ENCODE data around the gene RIC3.

DNA sequence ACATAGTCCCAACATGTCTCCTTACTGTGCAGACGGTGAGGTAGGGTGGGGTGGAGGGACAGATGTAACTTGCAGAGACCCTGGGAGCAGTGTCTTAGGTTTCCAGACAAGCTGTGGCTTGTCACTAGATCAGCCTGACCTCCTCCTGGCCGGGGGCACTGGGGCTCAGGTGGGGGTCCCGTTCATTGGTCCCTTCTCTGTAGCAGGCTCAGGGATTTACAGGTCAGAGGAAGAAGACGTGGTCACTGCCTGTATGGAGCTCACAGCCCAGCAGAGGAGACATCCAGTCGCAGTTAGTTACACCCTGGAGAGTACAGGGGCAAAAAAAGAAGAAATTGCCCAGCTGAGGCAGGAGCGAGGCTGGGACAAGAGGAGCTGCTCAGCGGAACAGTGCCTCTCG lies 109.8 kb downstream of the RIC3 start:
- TF ChIP-seq, protein P1, sequence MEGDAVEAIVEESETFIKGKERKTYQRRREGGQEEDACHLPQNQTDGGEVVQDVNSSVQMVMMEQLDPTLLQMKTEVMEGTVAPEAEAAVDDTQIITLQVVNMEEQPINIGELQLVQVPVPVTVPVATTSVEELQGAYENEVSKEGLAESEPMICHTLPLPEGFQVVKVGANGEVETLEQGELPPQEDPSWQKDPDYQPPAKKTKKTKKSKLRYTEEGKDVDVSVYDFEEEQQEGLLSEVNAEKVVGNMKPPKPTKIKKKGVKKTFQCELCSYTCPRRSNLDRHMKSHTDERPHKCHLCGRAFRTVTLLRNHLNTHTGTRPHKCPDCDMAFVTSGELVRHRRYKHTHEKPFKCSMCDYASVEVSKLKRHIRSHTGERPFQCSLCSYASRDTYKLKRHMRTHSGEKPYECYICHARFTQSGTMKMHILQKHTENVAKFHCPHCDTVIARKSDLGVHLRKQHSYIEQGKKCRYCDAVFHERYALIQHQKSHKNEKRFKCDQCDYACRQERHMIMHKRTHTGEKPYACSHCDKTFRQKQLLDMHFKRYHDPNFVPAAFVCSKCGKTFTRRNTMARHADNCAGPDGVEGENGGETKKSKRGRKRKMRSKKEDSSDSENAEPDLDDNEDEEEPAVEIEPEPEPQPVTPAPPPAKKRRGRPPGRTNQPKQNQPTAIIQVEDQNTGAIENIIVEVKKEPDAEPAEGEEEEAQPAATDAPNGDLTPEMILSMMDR (IDR thresholded peaks at IDR 0.05 in 4 of 5, conservative IDR thresholded peaks at IDR 0.05 in 1 of 5) = no peak
- no peak for TF ChIP-seq POLR2A (IDR thresholded peaks at IDR 0.05)

Data from gastrocnemius medialis (tissue), 4 donors.